GM19025 (cell line): ENCODE data around the gene C12orf60.

Source experiments
- ATAC-seq: cut with Tn5 transposase; IDR thresholded peaks from one replicate; pipeline ENCODE4 v1.9.1; 2021; ENCODE audit warnings: mild to moderate bottlenecking, low read depth, moderate library complexity; ENCODE audit not compliant: unreplicated experiment

The C12orf60 gene

GRCh38 chr12:14871247-14871646 lies 67.8 kb downstream of the C12orf60 start:
- ATAC-seq = no peak

DNA sequence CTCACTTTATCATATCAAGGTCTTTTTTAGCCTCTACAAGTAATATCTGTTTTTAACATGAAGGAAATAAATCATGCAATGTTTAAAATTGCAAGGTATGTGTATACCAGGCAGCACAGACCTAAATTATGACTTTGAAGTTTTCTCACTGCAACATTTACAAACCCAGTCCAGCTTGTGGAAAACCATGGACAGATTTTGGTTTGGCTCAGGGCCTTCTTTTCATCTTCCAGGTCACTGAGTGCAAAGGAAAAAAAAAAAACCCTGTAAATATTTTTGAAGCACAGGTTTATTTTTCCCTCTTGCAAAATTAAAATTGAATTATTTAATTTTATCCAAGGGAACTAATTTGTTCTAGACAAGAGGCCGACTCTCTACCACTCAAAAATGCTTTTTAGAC lies 68.4 kb downstream of the C12orf60 start:
- ATAC-seq = no peak

DNA sequence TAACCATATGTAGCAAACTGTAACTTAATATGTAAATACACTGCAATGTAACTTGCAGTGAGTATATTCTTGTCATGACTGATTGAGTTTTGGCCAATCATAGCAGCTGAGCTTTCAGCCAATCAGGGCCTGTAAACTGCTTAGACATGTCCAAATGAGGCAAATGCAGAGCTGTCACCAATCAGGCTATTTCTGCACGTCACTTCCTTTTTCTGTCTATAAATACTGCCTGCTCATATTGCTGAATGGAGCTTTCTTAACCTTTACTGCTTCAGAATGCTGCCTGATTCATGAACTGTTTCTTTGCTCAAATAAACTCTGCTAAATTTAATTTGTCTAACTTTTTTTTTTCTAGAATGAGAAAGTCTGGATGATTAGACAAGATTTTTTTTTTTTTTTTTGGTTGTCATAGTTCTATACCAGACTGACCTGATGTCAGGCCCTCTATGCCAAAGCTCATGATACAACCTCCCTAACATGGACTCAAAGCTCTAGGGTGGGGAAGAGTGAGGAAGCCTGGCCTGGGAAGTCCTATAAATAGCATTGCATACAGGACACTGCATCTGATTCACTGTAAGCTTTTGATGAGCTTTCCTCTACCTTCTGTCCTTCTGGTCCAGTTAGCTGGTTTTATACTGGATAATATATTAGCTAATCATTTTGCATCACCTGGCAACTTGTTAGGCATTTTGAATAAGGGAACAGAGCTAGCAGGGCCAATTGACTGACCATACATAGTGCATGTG lies 70.1 kb downstream of the C12orf60 start:
- no peak for ATAC-seq
